ENCODE results near the gene RTF2. TPM values are rescaled to one million over a fixed set of nuclear protein-coding genes. Genes with fewer than 3 reads are reported as not detected.
A peak's percentile ranks its signal among the peaks of the same experiment; 100 is the strongest.

The RTF2 gene
- total RNA-seq, 1 donor from 2014 or later = 92.3 TPM

DNA sequence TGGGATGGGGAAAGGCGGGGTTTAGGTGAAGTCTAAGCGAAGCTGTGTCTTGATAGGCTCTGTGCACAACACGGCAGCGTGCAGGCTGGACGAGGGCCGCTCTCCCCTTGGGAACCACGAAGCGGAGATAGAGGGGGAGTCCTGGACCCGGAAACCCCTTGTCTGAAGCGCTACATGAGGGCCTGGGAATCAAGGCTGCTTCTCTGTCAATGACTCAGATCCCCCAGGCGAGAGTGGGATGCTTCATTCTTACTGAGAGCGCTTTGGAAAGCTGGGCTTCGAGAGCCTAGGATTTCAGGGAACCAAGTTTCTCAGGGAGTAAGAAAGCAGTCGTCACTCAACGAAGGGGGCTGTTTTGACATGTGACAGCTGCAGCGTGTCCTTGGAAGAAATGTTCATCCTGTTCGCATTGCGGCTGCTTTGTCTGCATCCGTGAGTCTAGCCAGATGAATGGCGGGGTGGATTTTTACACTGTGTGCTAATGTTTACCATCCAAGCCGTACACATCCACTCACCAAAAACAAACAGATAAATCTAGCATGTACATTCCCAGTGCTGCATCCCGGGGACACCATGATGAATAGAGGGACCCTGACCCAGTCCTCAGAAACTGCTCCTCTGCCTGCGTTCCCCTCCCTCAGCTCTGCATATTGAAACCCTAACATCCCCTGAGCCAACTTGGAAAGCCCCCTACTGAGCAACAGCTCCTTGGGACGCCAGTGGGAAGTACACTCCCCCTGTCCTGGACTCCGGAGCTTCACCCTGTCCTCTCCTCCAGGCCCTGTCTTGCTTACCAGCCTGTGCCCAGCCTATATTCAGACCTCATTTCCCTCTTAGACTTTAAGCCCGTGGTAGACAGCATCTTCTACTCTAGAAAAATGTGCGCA, 24.5 kb upstream of the RTF2 start:
- peak overlapping the region; percentile 34 for H3K27ac Mint-ChIP-seq
- intact Hi-C loops (cut with micrococcal nuclease) = no loop called here
- H3K36me3 Mint-ChIP-seq (ENCODE audit: low read depth) = peaks cover 14% of the 10 kb centered on the region
- H3K4me3 Mint-ChIP-seq = no peak overlapping the region
- H3K9me3 Mint-ChIP-seq = no peaks in the 10 kb centered on the region
- peaks cover 36% of the 10 kb centered on the region for H3K4me1 Mint-ChIP-seq
- DNase-seq = no peak
- H3K27me3 Mint-ChIP-seq = no peaks in the 10 kb centered on the region

DNA sequence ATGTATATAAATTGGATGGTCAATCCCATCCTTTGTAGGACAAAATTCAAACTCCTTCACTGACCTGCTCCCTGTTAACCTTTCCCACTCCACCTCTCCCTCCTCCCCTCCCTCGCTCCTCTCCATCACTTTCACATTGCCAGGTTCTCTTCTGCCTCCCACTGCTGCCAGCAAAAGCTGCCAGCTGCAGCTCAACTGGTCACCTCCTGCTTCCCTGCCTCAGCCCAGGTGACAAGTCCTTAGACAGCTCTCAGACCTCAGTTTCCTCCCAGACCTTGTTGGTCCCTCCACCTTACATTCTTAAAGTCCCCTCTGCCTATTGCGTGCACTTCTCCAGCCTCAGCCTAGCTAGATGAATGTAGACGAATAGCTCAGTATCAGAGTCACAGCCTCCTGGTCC, 23.3 kb upstream of the RTF2 start:
- intact Hi-C loops (cut with micrococcal nuclease) = no loop called here
- H3K9me3 Mint-ChIP-seq = no peaks in the 10 kb centered on the region
- H3K27me3 Mint-ChIP-seq = no peaks in the 10 kb centered on the region
- H3K4me1 Mint-ChIP-seq = peaks cover 32% of the 10 kb centered on the region
- no peak overlapping the region for H3K4me3 Mint-ChIP-seq
- DNase-seq = no peak
- peaks cover 14% of the 10 kb centered on the region for H3K36me3 Mint-ChIP-seq (ENCODE audit: low read depth)
- no peak overlapping the region for H3K27ac Mint-ChIP-seq

DNA sequence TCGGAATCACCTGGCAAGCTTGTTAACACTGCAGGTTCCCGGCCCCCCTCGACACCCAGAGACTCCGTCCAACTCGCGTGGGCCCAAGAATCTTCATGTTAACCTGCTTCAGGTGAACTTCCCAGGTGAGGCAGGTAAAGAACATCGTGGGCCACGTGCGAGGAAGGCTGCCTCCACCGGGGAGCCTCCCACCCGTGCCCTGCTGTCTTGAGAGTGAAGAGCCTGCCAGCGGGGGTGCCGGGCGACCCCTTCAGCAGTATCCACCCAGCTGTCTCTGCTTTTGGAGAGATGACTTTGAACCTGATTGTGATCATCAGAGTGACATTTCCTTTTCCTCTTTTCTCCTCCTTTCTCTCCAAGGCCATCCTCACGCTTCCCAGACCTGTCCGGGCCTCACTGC, 22.9 kb upstream of the RTF2 start:
- intact Hi-C loops (cut with micrococcal nuclease) = no loop called here

DNA sequence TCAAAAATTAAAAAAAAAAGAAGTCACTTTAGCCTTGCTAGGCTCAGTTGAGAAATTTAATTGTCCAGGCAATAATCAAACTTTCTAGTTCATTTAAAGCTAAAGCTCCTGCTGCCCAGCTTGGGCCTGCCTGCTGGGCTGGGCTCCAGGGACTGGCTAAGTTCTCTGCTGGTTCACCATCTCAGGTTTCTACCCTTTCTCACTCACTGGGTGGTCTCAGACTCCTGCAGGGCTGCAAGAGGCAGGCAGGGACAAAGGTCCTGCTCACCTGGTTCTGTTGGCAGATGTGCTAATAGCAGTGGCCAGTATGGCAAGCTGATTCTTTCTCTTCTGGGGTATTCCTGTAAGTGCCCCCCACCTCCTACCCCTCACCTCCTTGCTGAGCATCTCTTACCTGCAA, 21.2 kb upstream of the RTF2 start:
- no peaks in the 10 kb centered on the region for H3K27me3 Mint-ChIP-seq
- H3K36me3 Mint-ChIP-seq (ENCODE audit: low read depth) = peaks cover 19% of the 10 kb centered on the region
- DNase-seq = no peak
- peaks cover 18% of the 10 kb centered on the region for H3K4me1 Mint-ChIP-seq
- H3K9me3 Mint-ChIP-seq = no peaks in the 10 kb centered on the region
- no peak overlapping the region for H3K4me3 Mint-ChIP-seq
- H3K27ac Mint-ChIP-seq = no peak overlapping the region
- intact Hi-C loops (cut with micrococcal nuclease) = no loop called here

More for the DNA sequence above, 22.9 kb upstream of the RTF2 start:
- H3K36me3 Mint-ChIP-seq (ENCODE audit: low read depth) = peaks cover 13% of the 10 kb centered on the region
- no peaks in the 10 kb centered on the region for H3K27me3 Mint-ChIP-seq
- H3K9me3 Mint-ChIP-seq = no peaks in the 10 kb centered on the region
- H3K4me3 Mint-ChIP-seq = no peak overlapping the region
- DNase-seq = no peak
- H3K27ac Mint-ChIP-seq = no peak overlapping the region
- H3K4me1 Mint-ChIP-seq = peaks cover 27% of the 10 kb centered on the region

DNA sequence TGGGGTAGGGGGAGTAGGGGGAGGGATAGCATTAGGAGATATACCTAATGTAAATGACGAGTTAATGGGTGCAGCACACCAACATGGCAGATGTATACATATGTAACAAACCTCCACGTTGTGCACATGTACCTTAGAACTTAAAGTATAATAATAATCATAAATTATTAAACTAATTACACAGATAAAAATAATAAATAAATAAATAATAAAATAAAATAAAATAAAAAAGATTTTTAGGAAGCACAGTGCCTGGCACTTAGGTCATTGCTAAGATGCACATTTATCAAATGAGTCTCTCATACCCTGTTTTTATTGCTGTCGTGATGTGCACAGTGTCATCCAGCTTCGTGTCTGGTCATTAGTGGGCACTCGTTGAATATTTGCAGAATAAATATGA, 19.0 kb upstream of the RTF2 start:
- Mint-ChIP-seq H3K36me3 (ENCODE audit: low read depth) (peaks cover 17% of the 10 kb centered on the region), H3K27ac (no peak overlapping the region), H3K4me1 (peaks cover 4% of the 10 kb centered on the region), H3K9me3 (no peaks in the 10 kb centered on the region), H3K4me3 (no peak overlapping the region), H3K27me3 (no peaks in the 10 kb centered on the region)
- intact Hi-C loops (cut with micrococcal nuclease) = no loop called here
- no peak for DNase-seq

DNA sequence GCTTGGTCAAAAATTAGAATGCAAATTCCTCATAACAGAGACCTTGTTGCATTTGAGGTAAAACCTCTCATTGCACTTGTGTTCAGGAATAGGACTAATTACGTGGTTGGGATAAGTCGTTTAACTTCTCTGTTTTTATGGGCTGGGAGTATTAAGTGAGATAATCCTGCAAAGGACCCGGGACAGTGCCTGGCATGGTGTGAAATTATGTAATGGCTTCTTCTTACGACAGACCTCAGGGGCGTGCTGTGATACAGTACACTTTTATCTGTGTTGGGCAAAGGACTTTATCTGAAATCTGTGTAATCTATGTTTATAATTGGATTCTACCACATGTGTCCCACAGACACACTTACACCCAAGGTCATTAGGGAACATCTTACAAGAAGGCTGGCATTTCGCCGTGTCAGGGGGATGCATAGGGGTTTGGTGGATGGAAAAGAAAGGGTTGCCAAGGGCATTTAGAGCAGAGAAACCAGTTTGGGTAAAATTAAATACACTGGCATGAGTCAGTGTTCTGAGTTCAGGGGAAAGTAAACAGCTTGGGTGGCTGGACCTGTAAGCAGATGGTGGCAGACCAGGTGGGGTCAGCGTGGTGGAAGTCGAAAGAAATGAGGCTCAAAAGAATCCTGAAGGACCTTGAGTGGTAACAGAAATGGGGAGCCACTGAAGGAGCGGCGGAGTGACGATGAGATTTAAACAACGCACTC, 17.2 kb upstream of the RTF2 start:
- H3K27me3 Mint-ChIP-seq = no peaks in the 10 kb centered on the region
- no peak overlapping the region for H3K4me3 Mint-ChIP-seq
- no peaks in the 10 kb centered on the region for H3K9me3 Mint-ChIP-seq
- peaks cover 19% of the 10 kb centered on the region for H3K36me3 Mint-ChIP-seq (ENCODE audit: low read depth)
- no peak overlapping the region for H3K27ac Mint-ChIP-seq
- intact Hi-C loops (cut with micrococcal nuclease) = no loop called here
- no peak for DNase-seq
- H3K4me1 Mint-ChIP-seq = peaks cover 11% of the 10 kb centered on the region

DNA sequence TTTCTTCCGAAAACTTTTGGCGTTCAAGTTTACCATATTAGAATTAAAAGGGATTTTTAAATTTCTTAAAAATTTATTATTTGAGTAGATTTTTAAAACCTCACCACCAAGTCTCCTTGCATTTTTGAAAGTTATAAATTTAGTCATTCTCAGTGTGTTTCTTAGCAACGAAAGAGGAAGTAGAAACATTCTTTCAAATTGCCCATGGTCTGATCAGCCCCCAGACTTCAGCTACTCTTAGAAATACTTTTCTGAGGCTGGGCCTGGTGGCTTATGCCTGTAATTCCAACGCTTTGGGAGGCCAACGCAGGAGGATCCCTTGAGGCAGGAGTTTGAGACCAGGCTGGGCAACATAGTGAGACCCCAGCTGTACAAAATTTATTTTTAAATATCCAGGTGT, 15.1 kb upstream of the RTF2 start:
- no peak for DNase-seq
- intact Hi-C loops (cut with micrococcal nuclease) = no loop called here
- no peaks in the 10 kb centered on the region for H3K27me3 Mint-ChIP-seq
- H3K4me1 Mint-ChIP-seq = peaks cover 10% of the 10 kb centered on the region
- H3K4me3 Mint-ChIP-seq = no peak overlapping the region
- no peaks in the 10 kb centered on the region for H3K9me3 Mint-ChIP-seq
- H3K36me3 Mint-ChIP-seq (ENCODE audit: low read depth) = peaks cover 17% of the 10 kb centered on the region
- no peak overlapping the region for H3K27ac Mint-ChIP-seq

DNA sequence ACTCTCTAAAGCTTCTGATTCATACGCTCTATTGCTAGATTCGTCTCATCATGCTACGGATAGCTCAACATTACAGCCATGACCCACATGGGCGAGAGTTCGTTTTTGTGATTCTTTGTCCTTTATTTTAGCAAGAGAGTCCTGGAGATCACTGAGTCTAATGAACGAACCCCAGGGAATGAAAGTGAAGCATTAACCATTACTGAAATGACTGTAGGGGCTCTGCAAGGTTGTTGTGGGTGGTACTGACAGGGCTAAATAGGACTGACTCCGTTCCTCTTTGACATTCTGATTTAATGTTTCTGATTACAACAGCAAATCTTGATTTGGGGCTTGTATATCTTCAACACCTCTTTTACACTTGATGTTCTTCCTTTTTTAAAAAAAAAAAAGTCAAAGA, 13.7 kb upstream of the RTF2 start:
- Mint-ChIP-seq H3K27me3 (no peaks in the 10 kb centered on the region), H3K4me1 (peaks cover 11% of the 10 kb centered on the region), H3K27ac (peak overlapping the region; percentile 73), H3K36me3 (ENCODE audit: low read depth) (peaks cover 18% of the 10 kb centered on the region), H3K9me3 (no peaks in the 10 kb centered on the region), H3K4me3 (no peak overlapping the region)
- intact Hi-C loops (cut with micrococcal nuclease) = no loop called here
- DNase-seq = no peak

DNA sequence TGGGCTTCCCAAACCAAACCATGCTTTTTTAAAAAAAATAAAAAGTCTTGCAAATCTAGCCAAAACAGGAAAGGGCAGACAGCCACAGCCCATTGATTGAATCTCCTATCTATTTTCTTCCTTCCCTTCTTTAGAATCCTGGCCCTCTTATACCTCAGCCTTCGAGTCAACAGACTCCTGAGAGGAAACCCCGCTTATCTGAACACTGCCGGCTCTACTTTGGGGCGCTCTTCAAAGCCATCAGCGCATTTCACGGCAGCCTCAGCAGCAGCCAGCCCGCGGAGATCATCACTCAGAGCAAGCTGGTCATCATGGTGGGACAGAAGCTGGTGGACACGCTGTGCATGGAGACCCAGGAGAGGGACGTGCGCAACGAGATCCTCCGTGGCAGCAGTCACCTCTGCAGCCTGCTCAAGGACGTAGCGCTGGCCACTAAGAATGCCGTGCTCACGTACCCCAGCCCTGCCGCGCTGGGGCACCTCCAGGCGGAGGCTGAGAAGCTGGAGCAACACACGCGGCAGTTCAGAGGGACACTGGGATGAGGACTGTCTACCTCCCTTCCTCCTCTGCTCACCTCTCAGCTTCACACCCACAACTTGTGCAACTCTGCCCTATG, 10.1 kb upstream of the RTF2 start:
- H3K4me1 Mint-ChIP-seq = peaks cover 34% of the 10 kb centered on the region
- H3K4me3 Mint-ChIP-seq = no peak overlapping the region
- H3K27ac Mint-ChIP-seq = no peak overlapping the region
- no peak for DNase-seq
- peaks cover 10% of the 10 kb centered on the region for H3K36me3 Mint-ChIP-seq (ENCODE audit: low read depth)
- no peaks in the 10 kb centered on the region for H3K9me3 Mint-ChIP-seq
- no peaks in the 10 kb centered on the region for H3K27me3 Mint-ChIP-seq
- intact Hi-C loops (cut with micrococcal nuclease) = no loop called here

DNA sequence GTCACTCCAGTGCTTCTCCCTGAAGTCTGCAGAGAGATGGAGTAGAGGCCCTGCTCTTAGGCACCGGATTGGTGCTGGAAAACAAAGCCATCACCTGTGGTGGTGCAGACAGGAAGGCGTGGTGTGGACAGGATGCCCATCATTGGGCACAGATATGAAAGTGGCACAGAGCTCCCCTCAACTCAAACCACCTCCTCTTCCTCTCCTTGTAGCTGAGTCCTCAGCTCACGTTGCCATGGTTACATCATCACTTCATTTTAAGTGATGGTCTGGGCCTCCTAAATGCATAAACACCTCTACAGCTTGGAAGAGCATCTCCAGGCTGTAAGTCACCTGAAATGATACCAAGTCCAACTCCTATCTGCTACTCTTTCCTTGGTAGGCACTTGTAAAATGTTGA, 8.0 kb upstream of the RTF2 start:
- Mint-ChIP-seq H3K4me1 (peaks cover 40% of the 10 kb centered on the region), H3K36me3 (ENCODE audit: low read depth) (peaks cover 4% of the 10 kb centered on the region), H3K4me3 (no peak overlapping the region), H3K27ac (peak overlapping the region; percentile 60), H3K27me3 (no peaks in the 10 kb centered on the region), H3K9me3 (no peaks in the 10 kb centered on the region)
- intact Hi-C loops (cut with micrococcal nuclease) = loop anchor here (1.0 kb wide), 1 partner anchor 8 kb away; the partner anchor contains the start of gene RTF2
- peak; percentile 85 for DNase-seq

DNA sequence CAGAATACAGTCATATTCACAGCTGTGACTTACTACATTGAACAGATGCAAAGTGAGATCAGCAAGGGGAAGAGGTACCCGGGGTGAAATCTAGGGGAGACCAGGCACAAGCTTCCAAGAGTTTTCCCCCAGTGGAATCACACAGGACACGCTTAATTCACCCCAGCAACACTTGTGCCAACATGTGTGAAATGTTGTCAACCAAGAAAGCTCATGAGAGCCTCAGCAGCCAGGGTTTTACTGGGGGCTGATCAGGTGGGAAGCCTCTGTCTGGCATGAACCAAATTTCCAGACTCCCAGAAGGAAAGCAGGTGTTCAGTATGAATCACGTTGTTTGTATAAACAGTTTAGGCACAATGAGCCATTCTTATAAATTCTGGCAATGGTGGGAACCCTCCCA, 6.9 kb upstream of the RTF2 start:
- intact Hi-C loops (cut with micrococcal nuclease) = no loop called here
- Mint-ChIP-seq H3K4me1 (peaks cover 42% of the 10 kb centered on the region), H3K9me3 (no peaks in the 10 kb centered on the region), H3K4me3 (no peak overlapping the region), H3K27me3 (no peaks in the 10 kb centered on the region), H3K27ac (no peak overlapping the region), H3K36me3 (ENCODE audit: low read depth) (peaks cover 4% of the 10 kb centered on the region)
- DNase-seq = no peak

DNA sequence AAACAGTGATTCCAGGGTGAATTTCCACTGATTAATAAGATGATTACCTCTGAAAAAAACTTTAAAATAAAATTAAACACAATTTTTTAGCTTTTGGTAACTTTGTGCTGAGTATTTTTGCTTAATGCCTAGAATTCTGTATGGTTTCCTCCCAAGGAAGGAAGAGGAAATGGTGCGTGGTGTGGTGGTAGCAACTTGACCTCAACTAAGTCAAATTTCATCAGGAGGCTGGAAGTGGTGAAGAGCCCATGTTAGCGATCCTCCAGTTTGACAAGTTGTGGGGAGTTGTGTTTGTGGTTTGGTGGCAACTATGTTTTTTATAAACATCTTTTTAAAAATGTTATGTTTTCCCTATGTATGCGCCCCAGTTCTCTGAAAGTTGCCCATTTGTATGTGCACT, 5.0 kb upstream of the RTF2 start:
- peak overlapping the region; percentile 51 for H3K4me3 Mint-ChIP-seq
- peak; percentile 79 for DNase-seq
- peaks cover 47% of the 10 kb centered on the region for H3K4me1 Mint-ChIP-seq
- H3K9me3 Mint-ChIP-seq = no peaks in the 10 kb centered on the region
- peaks cover 7% of the 10 kb centered on the region for H3K36me3 Mint-ChIP-seq (ENCODE audit: low read depth)
- H3K27ac Mint-ChIP-seq = peak overlapping the region; percentile 69
- intact Hi-C loops (cut with micrococcal nuclease) = loop anchor here (2.0 kb wide), 1 partner anchor 23 kb away; no protein-coding TSS in a partner anchor
- peaks cover 2% of the 10 kb centered on the region for H3K27me3 Mint-ChIP-seq

DNA sequence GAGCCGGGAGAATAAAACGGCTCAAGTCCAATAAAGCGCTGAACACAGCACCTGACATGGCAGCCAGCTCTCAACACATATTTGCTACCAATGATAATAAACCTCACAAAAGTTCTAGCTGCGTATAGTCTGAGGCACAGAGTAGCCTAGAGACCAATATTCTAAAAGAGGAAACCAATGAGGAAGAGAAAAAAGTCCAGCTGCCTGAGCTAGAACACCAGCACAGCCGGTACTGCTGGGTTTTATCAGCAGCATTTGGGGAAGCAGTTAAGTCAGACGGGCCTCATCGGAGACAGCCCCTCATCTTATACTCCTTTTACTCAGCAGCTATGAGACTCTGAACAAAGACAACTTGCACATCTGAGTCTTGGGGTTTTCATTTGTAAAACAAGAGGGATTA, 2.4 kb upstream of the RTF2 start:
- H3K9me3 Mint-ChIP-seq = no peaks in the 10 kb centered on the region
- no peak for DNase-seq
- no peak overlapping the region for H3K27ac Mint-ChIP-seq
- peaks cover 2% of the 10 kb centered on the region for H3K27me3 Mint-ChIP-seq
- H3K4me1 Mint-ChIP-seq = peaks cover 51% of the 10 kb centered on the region
- H3K36me3 Mint-ChIP-seq (ENCODE audit: low read depth) = peaks cover 9% of the 10 kb centered on the region
- intact Hi-C loops (cut with micrococcal nuclease) = loop anchor here (5.0 kb wide), 1 partner anchor 931 kb away; no protein-coding TSS in a partner anchor
- no peak overlapping the region for H3K4me3 Mint-ChIP-seq

DNA sequence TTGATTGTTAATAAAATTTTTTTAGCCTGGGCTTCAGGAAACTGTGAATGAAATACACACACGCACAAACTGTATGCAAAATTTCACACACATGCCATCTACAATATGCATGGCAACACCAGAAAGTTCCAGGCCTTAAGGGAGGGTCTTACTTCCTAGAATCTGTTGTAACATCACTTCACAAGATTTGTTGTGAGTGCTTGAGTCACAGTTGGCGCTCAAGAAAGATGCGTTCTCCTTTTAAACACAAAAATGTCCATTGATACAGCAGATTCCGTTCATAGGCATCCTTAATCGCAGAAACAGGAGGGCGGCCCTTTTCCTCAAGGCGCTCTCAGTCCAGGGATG, 485 bp upstream of the RTF2 start:
- Mint-ChIP-seq H3K4me1 (peaks cover 41% of the 10 kb centered on the region), H3K4me3 (peak overlapping the region; percentile 98), H3K36me3 (ENCODE audit: low read depth) (peaks cover 9% of the 10 kb centered on the region), H3K27ac (peak overlapping the region; percentile 99), H3K27me3 (peaks cover 2% of the 10 kb centered on the region), H3K9me3 (no peaks in the 10 kb centered on the region)
- DNase-seq = no peak
- intact Hi-C loops (cut with micrococcal nuclease) = loop anchor here (1.0 to 5.0 kb wide), 5 partner anchors 8 to 929 kb away; partner anchors contain the start of genes AURKA and CSTF1
